SK-N-SH (cell line): ENCODE data around the gene ABHD16A. TPM values are rescaled to one million over a fixed set of nuclear protein-coding genes. Genes with fewer than 3 reads are reported as not detected.

ENCODE experiments used
- CTCF ChIA-PET: fragments of 300-600, 350-600 bp; formaldehyde crosslinking; extraction: SDS; loops from one replicate; lab custom pipeline; 2021; lab: Yijun Ruan, JAX
- POLR2A ChIA-PET: fragments of 350-600 bp; sonication (Branson Sonifier 250); formaldehyde crosslinking; extraction: SDS; loops from one replicate; lab custom pipeline; 2020; ENCODE audit warnings: antibody characterized with exemption, inconsistent platforms; lab: Yijun Ruan, JAX
- DNase-seq: peaks from one replicate; pipeline ENCODE4 v3.0.0; 2012
- H2AFZ ChIP-seq: fragments of 200-600 bp; sonication (generic); 2 replicates; pipeline ENCODE4 v1.8.1; 2016; ENCODE audit warnings: antibody characterized with exemption, mild to moderate bottlenecking, low read depth
- H3F3A ChIP-seq: fragments of 200-600 bp; sonication (generic); replicated peaks from 2 replicates; pipeline ENCODE3; 2016; ENCODE audit warnings: antibody characterized with exemption, mild to moderate bottlenecking; ENCODE audit not compliant: insufficient read depth
- H3K27ac ChIP-seq, 2 experiments: fragments of 200-500 bp in 1 of 2; fragments of 200-600 bp in 1 of 2; sonication (Bioruptor generic) in 1 of 2; sonication (generic), shearing (Covaris generic) in 1 of 2; 2 replicates each; pipeline versions ENCODE4 v1.5.1 to v1.6.1; 2014 to 2016; ENCODE audit warnings: low read depth in 2 of 2, inconsistent platforms in 1 of 2, low read length in 1 of 2, mild to moderate bottlenecking in 1 of 2, mixed read lengths in 1 of 2
- H3K27me3 ChIP-seq: fragments of 200-600 bp; sonication (generic), shearing (Covaris generic); 2 replicates; pipeline ENCODE4 v1.6.1; 2016; ENCODE audit warnings: mixed run types; ENCODE audit not compliant: insufficient read depth
- H3K36me3 ChIP-seq, 2 experiments: fragments of 200-500 bp in 1 of 2; fragments of 200-600 bp in 1 of 2; sonication (Bioruptor generic) in 1 of 2; sonication (generic) in 1 of 2; replicated peaks in 1 of 2; 2 replicates each; pipeline versions ENCODE3 to v1.5.1; 2014 to 2016; ENCODE audit warnings: low read length in 1 of 2, mild to moderate bottlenecking in 1 of 2; ENCODE audit not compliant: insufficient read depth in 2 of 2, control insufficient read depth in 1 of 2
- H3K4me1 ChIP-seq, 2 experiments: fragments of 200-500 bp in 1 of 2; fragments of 200-600 bp in 1 of 2; sonication (Bioruptor generic) in 1 of 2; sonication (generic), shearing (Covaris generic) in 1 of 2; 2 replicates each; pipeline versions ENCODE4 v1.5.1 to v1.6.1; 2014 to 2016; ENCODE audit warnings: low read depth in 1 of 2, low read length in 1 of 2, mixed run types in 1 of 2; ENCODE audit not compliant: insufficient read depth in 2 of 2, control insufficient read depth in 1 of 2
- H3K4me2 ChIP-seq: fragments of 200-600 bp; sonication (generic), shearing (Covaris generic); 2 replicates; pipeline ENCODE4 v1.6.1; 2017; ENCODE audit warnings: mixed run types
- H3K4me3 ChIP-seq, 2 experiments: fragments of 200-500 bp in 1 of 2; fragments of 200-600 bp in 1 of 2; sonication (Bioruptor generic) in 1 of 2; sonication (generic), shearing (Covaris generic) in 1 of 2; 2 replicates each; pipeline versions ENCODE4 v1.5.1 to v1.8.1; 2014 to 2016; ENCODE audit warnings: low read depth in 2 of 2, inconsistent platforms in 1 of 2, low read length in 1 of 2, mild to moderate bottlenecking in 1 of 2, mixed read lengths in 1 of 2, moderate library complexity in 1 of 2
- H3K79me2 ChIP-seq: fragments of 200-600 bp; sonication (generic); 2 replicates; pipeline ENCODE4 v1.8.1; 2017; ENCODE audit warnings: mild to moderate bottlenecking; ENCODE audit not compliant: insufficient read depth
- H3K9ac ChIP-seq: fragments of 200-600 bp; sonication (generic); 2 replicates; pipeline ENCODE4 v1.6.1; 2017; ENCODE audit warnings: mixed run types
- H3K9me2 ChIP-seq: fragments of 200-600 bp; sonication (generic); 2 replicates; pipeline ENCODE4 v1.6.1; 2017; ENCODE audit warnings: mixed run types
- H3K9me3 ChIP-seq: fragments of 200-600 bp; sonication (generic); 2 replicates; pipeline ENCODE4 v1.6.1; 2017; ENCODE audit warnings: mixed run types, mild to moderate bottlenecking, moderate library complexity
- H4K20me1 ChIP-seq: fragments of 200-600 bp; sonication (generic); 2 replicates; pipeline ENCODE4 v1.6.1; 2017; ENCODE audit warnings: mild to moderate bottlenecking, mixed run types; ENCODE audit not compliant: insufficient read depth
- CHD2 ChIP-seq: fragments of 150-350 bp; IDR thresholded peaks from 2 replicates; pipeline ENCODE4 v1.6.1; 2018; ENCODE audit warnings: low read length; ENCODE audit not compliant: partially characterized antibody
- EZH2phosphoT487 ChIP-seq: fragments of 200-600 bp; sonication (generic); IDR thresholded peaks from 2 replicates; pipeline ENCODE4 v1.6.1; 2017; ENCODE audit warnings: low read depth, mixed run types, mild to moderate bottlenecking, antibody characterized with exemption, moderate library complexity, borderline replicate concordance
- GABPA ChIP-seq: IDR thresholded peaks from 2 replicates; pipeline ENCODE4 v1.4.0; 2012; ENCODE audit warnings: low read depth, mild to moderate bottlenecking
- JUND ChIP-seq: IDR thresholded peaks from 2 replicates; pipeline ENCODE4 v1.4.0; 2012
- MAX ChIP-seq: IDR thresholded peaks from 2 replicates; pipeline ENCODE4 v1.4.0; 2012; ENCODE audit warnings: low read depth
- MXI1 ChIP-seq: IDR thresholded peaks from 2 replicates; pipeline ENCODE4 v1.6.1; 2012; ENCODE audit warnings: mild to moderate bottlenecking, low read depth, low read length, improper control_type of control experiment
- RAD21 ChIP-seq: IDR thresholded peaks from 2 replicates; pipeline ENCODE4 v1.6.1; 2012; ENCODE audit warnings: mild to moderate bottlenecking, low read length
- REST ChIP-seq: IDR thresholded peaks from 2 replicates; pipeline ENCODE4 v1.6.1; 2012; ENCODE audit warnings: mild to moderate bottlenecking, low read depth, low read length, moderate library complexity
- RXRA ChIP-seq: IDR thresholded peaks from 2 replicates; pipeline ENCODE4 v1.4.0; 2012; ENCODE audit warnings: low read depth, mild to moderate bottlenecking, borderline replicate concordance
- SMC3 ChIP-seq: IDR thresholded peaks from 2 replicates; pipeline ENCODE4 v1.6.1; 2012; ENCODE audit warnings: low read depth, low read length, improper control_type of control experiment
- ZBTB33 ChIP-seq: IDR thresholded peaks from 2 replicates; pipeline ENCODE4 v1.4.0; 2012; ENCODE audit warnings: low read depth, borderline replicate concordance
- WGBS: methylation state at CpG from one replicate; pipeline ENCODE4 v1.1.6; 2017; ENCODE audit warnings: low lambda C conversion rate; 5-methylcytosine and 5-hydroxymethylcytosine counted together
- polyA plus RNA-seq, 3 experiments: library from polyadenylated mRNA; depleted of rRNA; stranded (reverse); fragments of >200 nt; gene quantifications; 2 replicates each; pipeline ENCODE4 v1.2.3, GENCODE V29; 2012

The ABHD16A gene
- polyA plus RNA-seq, 1 of the 3 experiments (the other 2 are of a cell fraction): 49.3 TPM

DNA sequence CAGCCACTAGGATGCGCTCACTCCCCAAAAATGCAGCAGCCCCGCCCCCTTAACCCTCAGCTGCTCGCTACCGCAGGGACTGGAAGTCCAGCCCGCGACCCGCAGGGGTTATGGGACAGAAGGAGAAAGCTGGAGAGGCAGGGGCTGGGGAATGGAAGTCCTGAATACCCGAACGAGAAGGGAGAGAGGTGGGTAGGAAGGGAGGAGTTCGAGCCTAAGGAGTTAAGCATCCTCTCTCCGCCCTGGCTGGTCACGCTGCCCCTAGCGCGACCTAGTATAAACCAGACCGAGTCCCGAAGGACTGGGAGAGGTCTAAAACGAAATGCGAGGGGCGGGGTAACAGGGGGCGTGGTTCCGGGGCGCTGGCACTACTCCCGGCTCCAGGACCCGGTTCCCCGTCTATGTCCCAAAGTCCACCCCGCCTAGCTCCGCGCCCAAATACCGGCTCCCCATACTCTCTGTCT, 26.4 kb upstream of the ABHD16A start:
- Histone ChIP-seq H2AFZ (peak overlapping the region; percentile 67), H3K36me3 (peaks cover 52 to 60% of the 10 kb centered on the region in 2 experiments), H3K27me3 (no peaks in the 10 kb centered on the region), H3F3A (peaks cover 50% of the 10 kb centered on the region), H3K4me1 (peaks cover 18 to 21% of the 10 kb centered on the region in 2 experiments; a peak in 2 of 4 replicates), H3K9me2 (no peaks in the 10 kb centered on the region), H3K4me2 (peak overlapping the region; percentile 98), H3K4me3 (peak overlapping the region; percentile 90 to 93), H4K20me1 (peaks cover 27% of the 10 kb centered on the region), H3K9me3 (no peaks in the 10 kb centered on the region), H3K27ac (peak overlapping the region; percentile 94), H3K79me2 (peaks cover 46% of the 10 kb centered on the region), H3K9ac (peak overlapping the region; percentile 98)
- POLR2A ChIA-PET: interaction anchor here (0.6 to 2.0 kb wide), 13 partner anchors 11 to 183 kb away, joined by 3 to 10 read pairs (median 4); partner anchors contain the start of genes ABHD16A, ATP6V1G2, HSPA1B and LSM2
- under 1% methylated on average over 15 of the region's 29 CpGs for WGBS
- CTCF ChIA-PET: interaction anchor here (0.7 to 7.3 kb wide), 38 partner anchors 9 to 230 kb away, joined by 3 to 45 read pairs (median 4); partner anchors contain the start of genes ABHD16A, ATP6V1G2, EHMT2 and GPANK1
- peak; percentile 93 for DNase-seq
- TF ChIP-seq MXI1 (peak; percentile 76; the same call in 1 of the 2 replicates), SMC3 (peak; percentile 58), ZBTB33 (no peak), JUND (0 out of 2 replicates have a peak, but pooled peaks have one; percentile 35), REST (0 out of 2 replicates have a peak, but pooled peaks have one; percentile 10), GABPA (0 out of 2 replicates have a peak, but pooled peaks have one; percentile 9), RAD21 (peak; percentile 79), EZH2phosphoT487 (no peak), CHD2 (peak; percentile 2), MAX (peak; percentile 59; the same call in 1 of the 2 replicates), RXRA (0 out of 2 replicates have a peak, but pooled peaks have one; percentile 20)
